ENCODE data around the gene SNRPD3.

- TF ChIP-seq POLR2A (conservative IDR thresholded peaks at IDR 0.05), result no peak
- no peak for TF ChIP-seq SMAD3 (CRISPR knock-in tag; conservative IDR thresholded peaks at IDR 0.05)
- TF ChIP-seq CTCF (IDR thresholded peaks at IDR 0.05 in 2 of 3, conservative IDR thresholded peaks at IDR 0.05 in 1 of 3; ENCODE audit: insufficient read depth in 2 of 3, low read depth in 1 of 3, low read length in 3 of 3), result no peak
- no peak for TF ChIP-seq CTBP1 (IDR thresholded peaks at IDR 0.05; ENCODE audit: borderline replicate concordance)
- TF ChIP-seq KDM2B (CRISPR knock-in tag; IDR thresholded peaks at IDR 0.05), result no peak
- no peak for TF ChIP-seq ZBTB9 (CRISPR knock-in tag; IDR thresholded peaks at IDR 0.05)
- TF ChIP-seq SMARCA5 (IDR thresholded peaks at IDR 0.05), result no peak
- TF ChIP-seq POLR3A (IDR thresholded peaks at IDR 0.05; ENCODE audit: borderline replicate concordance, extremely low read depth, insufficient read depth, insufficient read length), result no peak
- TF ChIP-seq JUN (IDR thresholded peaks at IDR 0.05; ENCODE audit: borderline replicate concordance, low read depth, low read length), result no peak
- no peak for TF ChIP-seq JUN (CRISPR knock-in tag; IDR thresholded peaks at IDR 0.05; ENCODE audit: borderline replicate concordance)
- TF ChIP-seq SUPT5H (IDR thresholded peaks at IDR 0.05), result no peak
- TF ChIP-seq RFX5 (IDR thresholded peaks at IDR 0.05; ENCODE audit: low read depth, low read length), result no peak
- no peak for TF ChIP-seq GATA2 (CRISPR knock-in tag; IDR thresholded peaks at IDR 0.05)
These were observed 38.4 kb upstream of the SNRPD3 start for GRCh38 chr22:24517446-24517845.
